ENCODE results near the gene C16orf95. TPM values are rescaled to one million over a fixed set of nuclear protein-coding genes. Genes with fewer than 3 reads are reported as not detected.

C16orf95 gene
- total and polyA plus RNA-seq, 2 experiments from 2014 or later: 4.7 to 6.6 TPM

DNA sequence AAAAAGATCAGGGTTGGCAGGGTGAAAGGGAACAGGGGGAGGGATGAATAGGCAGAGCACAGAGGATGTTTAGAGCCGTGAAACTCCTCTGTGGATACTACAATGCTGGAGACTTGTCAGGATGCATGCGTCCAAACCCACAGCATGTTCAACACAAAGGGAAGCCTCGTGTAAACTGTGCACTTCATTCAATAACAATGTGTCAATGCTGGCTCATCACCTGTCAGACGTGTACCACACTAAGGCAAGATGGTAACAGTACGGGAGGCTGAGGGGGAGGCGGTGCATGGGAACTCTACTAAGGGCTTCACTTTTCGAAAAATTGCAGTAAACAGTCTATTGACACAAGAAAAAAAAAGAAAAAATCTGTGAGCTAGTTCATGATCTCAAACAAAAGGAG, 63.7 kb downstream of the C16orf95 start:
- TF ChIP-seq EZH2 (IDR thresholded peaks at IDR 0.05; ENCODE audit: borderline replicate concordance) (no peak), CTCF (IDR thresholded peaks at IDR 0.05; ENCODE audit: poor library complexity) (no peak), EZH2phosphoT487 (IDR thresholded peaks at IDR 0.05; ENCODE audit: low read depth, severe bottlenecking, unreplicated experiment) (no peak)
- Histone ChIP-seq H3K4me1 (ENCODE audit: insufficient read depth) (no peaks in the 10 kb centered on the region), H3K79me2 (no peaks in the 10 kb centered on the region), H3K4me3 (no peak overlapping the region), H2AFZ (no peak overlapping the region), H4K20me1 (ENCODE audit: insufficient read depth, poor library complexity, severe bottlenecking) (no peaks in the 10 kb centered on the region), H3K27me3 (no peaks in the 10 kb centered on the region), H3K4me2 (no peak overlapping the region), H3K36me3 (replicated peaks; ENCODE audit: insufficient read depth, low read depth) (no peaks in the 10 kb centered on the region), H3K27ac (no peak overlapping the region), H3K9me2 (replicated peaks; ENCODE audit: insufficient read depth) (no peaks in the 10 kb centered on the region), H3K9me3 (ENCODE audit: low read depth) (no peaks in the 10 kb centered on the region)
- DNase-seq (ENCODE audit: low spot score): no peak
- 80% methylated on average over 7 of the region's 7 CpGs for WGBS (ENCODE audit: low lambda C conversion rate, missing lambda C conversion rate)

Small RNAs within 50 kb of the gene (small RNA-seq; reads per million reads assigned to genes)
- not detected for gene AC010531.2

Other genes with a start within 250 kb of the C16orf95 start
- 11.0 and 16.5 TPM in 2 replicates for gene FBXO31, start 66.4 kb upstream of the C16orf95 start, total RNA-seq
- gene FBXO31, start 66.4 kb upstream of the C16orf95 start, polyA plus RNA-seq: 25.3 and 28.9 TPM in 2 replicates
- gene MAP1LC3B, start 74.9 kb upstream of the C16orf95 start, total RNA-seq: 73.3 and 76.4 TPM in 2 replicates
- 125 and 134 TPM in 2 replicates for gene MAP1LC3B, start 74.9 kb upstream of the C16orf95 start, polyA plus RNA-seq
- 12.6 and 14.5 TPM in 2 replicates for gene ZCCHC14, start 175.6 kb upstream of the C16orf95 start, total RNA-seq
- 4.3 and 5.8 TPM in 2 replicates for gene ZCCHC14, start 175.6 kb upstream of the C16orf95 start, polyA plus RNA-seq

Data from hepatocyte (in vitro differentiated cells).